Kidney (tissue), 14 donors: ENCODE results near the gene SHCBP1L. TPM values are rescaled to one million over a fixed set of nuclear protein-coding genes. Genes with fewer than 3 reads are reported as not detected.

Source experiments
- DNase-seq, 5 donors: peaks; one replicate each; pipeline ENCODE4 v3.0.0-alpha.2; 2013 to 2020
- FAIRE-seq: peaks from 2 replicates; lab custom pipeline; 2012; peaks lifted over from hg19 to GRCh38; lab: Jason Lieb, UNC
- H3K27ac ChIP-seq, 2 donors: one replicate each; pipeline ENCODE4 v1.7.0; 2013; ENCODE audit warnings: low read depth in 2 of 2, low read length in 2 of 2, inconsistent platforms in 1 of 2
- H3K27me3 ChIP-seq: one replicate; pipeline ENCODE4 v1.7.1; 2013; ENCODE audit warnings: low read length, inconsistent platforms; ENCODE audit not compliant: control insufficient read depth, insufficient read depth
- H3K36me3 ChIP-seq, 3 donors: one replicate each; pipeline versions ENCODE4 v1.7.0 to v1.7.1; 2013; ENCODE audit warnings: low read length in 3 of 3, control low read depth in 1 of 3, inconsistent platforms in 1 of 3; ENCODE audit not compliant: insufficient read depth in 3 of 3, control insufficient read depth in 2 of 3
- H3K4me1 ChIP-seq, 3 donors: one replicate each; pipeline versions ENCODE4 v1.7.0 to v1.7.1; 2013; ENCODE audit warnings: low read length in 3 of 3, inconsistent platforms in 1 of 3, low read depth in 1 of 3; ENCODE audit not compliant: control insufficient read depth in 2 of 3, insufficient read depth in 2 of 3
- H3K4me3 ChIP-seq, 3 donors: one replicate each; pipeline versions ENCODE4 v1.7.0 to v1.8.1; 2013; ENCODE audit warnings: low read length in 3 of 3, control low read depth in 1 of 3, inconsistent platforms in 1 of 3
- H3K9ac ChIP-seq, 3 donors: one replicate each; pipeline versions ENCODE4 v1.7.0 to v1.7.1; 2013; ENCODE audit warnings: low read length in 3 of 3, control low read depth in 1 of 3, inconsistent platforms in 1 of 3
- H3K9me3 ChIP-seq, 3 donors: one replicate each; pipeline versions ENCODE4 v1.7.0 to v1.7.1; 2013; ENCODE audit warnings: low read length in 3 of 3, control low read depth in 1 of 3, inconsistent platforms in 1 of 3; ENCODE audit not compliant: control insufficient read depth in 2 of 3, insufficient read depth in 1 of 3
- intact Hi-C: fragments of 100-400 bp; cut with DNase I; formaldehyde crosslinking; loops from one replicate; pipeline ENCODE4 v1.11.1; 2022
- polyA plus RNA-seq: library from polyadenylated mRNA; stranded (reverse); fragments of 350-450 nt; fragmentation: Illumina TruSeq; extraction: RNeasy Lipid Tissue Mini Kit (QIAGEN cat#74804); gene quantifications from one replicate; pipeline ENCODE4 v1.2.3, GENCODE V29; 2014; ENCODE audit warnings: low read depth, low replicate concordance; ENCODE audit not compliant: insufficient read depth
- total RNA-seq: library from RNA; stranded (reverse); fragmentation: NEBNext Ultra II Directional; extraction: Animal tissue kit (Norgen Biotek cat#: 25700); gene quantifications from one replicate; pipeline ENCODE4 v1.2.1, GENCODE V29; 2021
- TF ChIP-seq, protein P1 (sequence below): IDR thresholded peaks from 3 replicates; pipeline ENCODE4 v1.5.1; 2012; ENCODE audit warnings: mild to moderate bottlenecking, moderate library complexity, borderline replicate concordance; ENCODE audit not compliant: insufficient read depth; ENCODE audit errors: extremely low read depth
- donor health status: control.
- donor health status: control.
- donor health status: control.
- donor health status: control.
- donor health status: control.
- donor health status: DM: yes; HTN: yes; CAD: no.
- donor health status: Normal renal cell carcinoma (clear cell type).

The SHCBP1L gene
- total and polyA plus RNA-seq, 2 donors from 2014 or later, result not detected

DNA sequence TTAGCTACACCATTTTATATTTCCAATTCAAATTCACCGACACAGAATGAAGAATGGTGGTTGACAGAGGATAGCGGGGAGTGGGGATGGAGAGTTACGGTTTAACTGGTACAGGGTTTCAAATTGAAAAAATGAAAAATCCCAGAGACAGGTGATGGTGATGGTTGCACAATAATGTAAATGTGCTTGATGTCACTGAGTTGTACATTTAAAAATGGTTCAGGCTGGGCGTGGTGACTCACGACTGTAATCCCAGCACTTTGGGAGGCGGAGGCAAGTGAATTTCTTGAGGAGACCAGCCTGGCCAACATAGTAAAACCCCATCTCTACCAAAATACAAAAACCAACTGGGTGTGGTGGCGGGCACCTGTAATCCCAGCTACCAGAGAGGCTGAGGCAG is 31.2 kb upstream of the SHCBP1L start:
- Histone ChIP-seq H3K9me3 (no peaks in the 10 kb centered on the region), H3K4me1 (no peaks in the 10 kb centered on the region), H3K36me3 (no peaks in the 10 kb centered on the region), H3K4me3 (no peak overlapping the region), H3K27ac (no peak overlapping the region), H3K27me3 (no peaks in the 10 kb centered on the region), H3K9ac (no peak overlapping the region)
- TF ChIP-seq, protein P1, sequence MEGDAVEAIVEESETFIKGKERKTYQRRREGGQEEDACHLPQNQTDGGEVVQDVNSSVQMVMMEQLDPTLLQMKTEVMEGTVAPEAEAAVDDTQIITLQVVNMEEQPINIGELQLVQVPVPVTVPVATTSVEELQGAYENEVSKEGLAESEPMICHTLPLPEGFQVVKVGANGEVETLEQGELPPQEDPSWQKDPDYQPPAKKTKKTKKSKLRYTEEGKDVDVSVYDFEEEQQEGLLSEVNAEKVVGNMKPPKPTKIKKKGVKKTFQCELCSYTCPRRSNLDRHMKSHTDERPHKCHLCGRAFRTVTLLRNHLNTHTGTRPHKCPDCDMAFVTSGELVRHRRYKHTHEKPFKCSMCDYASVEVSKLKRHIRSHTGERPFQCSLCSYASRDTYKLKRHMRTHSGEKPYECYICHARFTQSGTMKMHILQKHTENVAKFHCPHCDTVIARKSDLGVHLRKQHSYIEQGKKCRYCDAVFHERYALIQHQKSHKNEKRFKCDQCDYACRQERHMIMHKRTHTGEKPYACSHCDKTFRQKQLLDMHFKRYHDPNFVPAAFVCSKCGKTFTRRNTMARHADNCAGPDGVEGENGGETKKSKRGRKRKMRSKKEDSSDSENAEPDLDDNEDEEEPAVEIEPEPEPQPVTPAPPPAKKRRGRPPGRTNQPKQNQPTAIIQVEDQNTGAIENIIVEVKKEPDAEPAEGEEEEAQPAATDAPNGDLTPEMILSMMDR, result no peak
- intact Hi-C loops, result no loop called here
- FAIRE-seq, result no peak
- no peak for DNase-seq

DNA sequence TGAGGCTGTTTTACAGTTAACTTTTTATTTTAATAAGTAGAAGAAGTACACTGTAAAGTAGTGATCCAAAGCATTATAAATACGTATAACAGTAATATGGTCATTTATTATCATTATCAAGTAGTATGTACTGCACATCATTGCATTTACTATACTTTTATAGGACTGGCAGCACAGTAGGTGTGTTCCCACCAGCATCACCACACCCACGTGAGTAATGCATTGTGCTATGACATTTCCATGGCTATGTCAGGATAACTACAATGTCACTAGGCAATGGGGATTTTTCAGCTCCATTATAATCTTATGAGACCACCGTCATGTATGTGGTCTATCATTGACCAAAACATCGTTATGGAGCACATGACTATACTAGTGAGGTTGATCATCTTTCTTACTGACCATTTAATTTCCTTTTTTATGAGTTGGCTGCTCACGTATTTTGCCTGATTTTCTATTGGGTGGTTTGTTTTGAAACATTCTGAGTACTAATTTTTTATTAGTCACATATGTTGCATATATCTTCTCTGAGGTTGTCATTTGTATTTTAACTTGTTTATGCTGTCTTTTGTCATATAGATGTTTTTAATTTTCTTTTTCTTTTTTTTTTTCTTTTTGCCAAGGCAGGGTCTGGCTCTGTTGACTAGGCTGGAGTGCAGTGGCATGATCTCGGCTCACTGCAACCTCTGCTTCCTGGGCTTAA is 25.3 kb upstream of the SHCBP1L start:
- no peaks in the 10 kb centered on the region for H3K4me1 ChIP-seq
- no peaks in the 10 kb centered on the region for H3K27me3 ChIP-seq
- no peak overlapping the region for H3K9ac ChIP-seq
- intact Hi-C loops, result no loop called here
- H3K27ac ChIP-seq, result no peak overlapping the region
- H3K9me3 ChIP-seq, result no peaks in the 10 kb centered on the region
- DNase-seq (no peak), FAIRE-seq (no peak)
- TF ChIP-seq, protein P1, result no peak
- H3K4me3 ChIP-seq, result no peak overlapping the region
- no peaks in the 10 kb centered on the region for H3K36me3 ChIP-seq

DNA sequence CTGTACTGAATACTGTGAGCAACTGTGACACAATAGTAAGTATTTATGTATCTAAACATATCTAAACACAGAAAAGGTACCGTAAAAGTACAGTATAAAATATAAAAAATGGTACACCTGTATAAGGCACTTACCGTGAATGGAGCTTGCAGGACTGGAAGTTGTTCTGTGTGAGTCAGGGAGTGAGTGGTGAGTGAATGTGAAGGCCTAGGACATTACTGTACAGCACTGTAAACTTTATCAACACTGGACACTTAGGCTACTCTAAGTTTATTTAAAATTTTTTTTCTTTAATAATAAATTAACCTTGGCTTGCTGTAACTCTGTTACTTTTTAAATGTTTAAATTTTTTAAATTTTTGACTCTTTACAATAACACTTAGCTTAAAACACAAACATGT is 24.5 kb upstream of the SHCBP1L start:
- H3K36me3 ChIP-seq, result no peaks in the 10 kb centered on the region
- FAIRE-seq, result no peak

More for the DNA sequence above, 24.5 kb upstream of the SHCBP1L start:
- H3K9me3 ChIP-seq, result no peaks in the 10 kb centered on the region
- H3K27ac ChIP-seq, result no peak overlapping the region
- no peak for DNase-seq
- TF ChIP-seq, protein P1, result no peak
- intact Hi-C loops, result no loop called here
- no peaks in the 10 kb centered on the region for H3K27me3 ChIP-seq
- H3K4me1 ChIP-seq, result no peaks in the 10 kb centered on the region
- no peak overlapping the region for H3K4me3 ChIP-seq
- H3K9ac ChIP-seq, result no peak overlapping the region
